IMR-90 (cell line): ENCODE data around the gene AZI2.

Experiments
- CEBPB ChIP-seq: IDR thresholded peaks from 2 replicates; pipeline ENCODE4 v1.6.1; 2012; ENCODE audit warnings: low read depth, low read length, improper control_type of control experiment
- CHD1 ChIP-seq: IDR thresholded peaks from 2 replicates; pipeline ENCODE4 v1.6.1; 2012; ENCODE audit warnings: low read depth, low read length, improper control_type of control experiment
- FOS ChIP-seq: fragments of 150-350 bp; IDR thresholded peaks from 2 replicates; pipeline ENCODE4 v1.6.1; 2016; ENCODE audit warnings: low read depth, low read length
- POLR2A ChIP-seq: IDR thresholded peaks from 2 replicates; pipeline ENCODE4 v1.6.1; 2012; ENCODE audit warnings: mild to moderate bottlenecking, low read depth, low read length
- RAD21 ChIP-seq: IDR thresholded peaks from 2 replicates; pipeline ENCODE4 v1.6.1; 2012; ENCODE audit warnings: low read length, improper control_type of control experiment
- TF ChIP-seq, protein P1 (sequence below): conservative IDR thresholded peaks from 2 replicates; pipeline ENCODE4 v1.5.1; 2012; ENCODE audit warnings: mild to moderate bottlenecking, low read depth, low read length, improper control_type of control experiment
- TF ChIP-seq, protein P2 (sequence below): fragments of 150-350 bp; IDR thresholded peaks from 2 replicates; pipeline ENCODE4 v1.6.1; 2016; ENCODE audit warnings: low read depth, mild to moderate bottlenecking, low read length, moderate library complexity, borderline replicate concordance

- TF ChIP-seq, protein P1, sequence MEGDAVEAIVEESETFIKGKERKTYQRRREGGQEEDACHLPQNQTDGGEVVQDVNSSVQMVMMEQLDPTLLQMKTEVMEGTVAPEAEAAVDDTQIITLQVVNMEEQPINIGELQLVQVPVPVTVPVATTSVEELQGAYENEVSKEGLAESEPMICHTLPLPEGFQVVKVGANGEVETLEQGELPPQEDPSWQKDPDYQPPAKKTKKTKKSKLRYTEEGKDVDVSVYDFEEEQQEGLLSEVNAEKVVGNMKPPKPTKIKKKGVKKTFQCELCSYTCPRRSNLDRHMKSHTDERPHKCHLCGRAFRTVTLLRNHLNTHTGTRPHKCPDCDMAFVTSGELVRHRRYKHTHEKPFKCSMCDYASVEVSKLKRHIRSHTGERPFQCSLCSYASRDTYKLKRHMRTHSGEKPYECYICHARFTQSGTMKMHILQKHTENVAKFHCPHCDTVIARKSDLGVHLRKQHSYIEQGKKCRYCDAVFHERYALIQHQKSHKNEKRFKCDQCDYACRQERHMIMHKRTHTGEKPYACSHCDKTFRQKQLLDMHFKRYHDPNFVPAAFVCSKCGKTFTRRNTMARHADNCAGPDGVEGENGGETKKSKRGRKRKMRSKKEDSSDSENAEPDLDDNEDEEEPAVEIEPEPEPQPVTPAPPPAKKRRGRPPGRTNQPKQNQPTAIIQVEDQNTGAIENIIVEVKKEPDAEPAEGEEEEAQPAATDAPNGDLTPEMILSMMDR: no peak
- TF ChIP-seq CEBPB (no peak), POLR2A (no peak), RAD21 (no peak), FOS (no peak), CHD1 (no peak)
- TF ChIP-seq, protein P2, sequence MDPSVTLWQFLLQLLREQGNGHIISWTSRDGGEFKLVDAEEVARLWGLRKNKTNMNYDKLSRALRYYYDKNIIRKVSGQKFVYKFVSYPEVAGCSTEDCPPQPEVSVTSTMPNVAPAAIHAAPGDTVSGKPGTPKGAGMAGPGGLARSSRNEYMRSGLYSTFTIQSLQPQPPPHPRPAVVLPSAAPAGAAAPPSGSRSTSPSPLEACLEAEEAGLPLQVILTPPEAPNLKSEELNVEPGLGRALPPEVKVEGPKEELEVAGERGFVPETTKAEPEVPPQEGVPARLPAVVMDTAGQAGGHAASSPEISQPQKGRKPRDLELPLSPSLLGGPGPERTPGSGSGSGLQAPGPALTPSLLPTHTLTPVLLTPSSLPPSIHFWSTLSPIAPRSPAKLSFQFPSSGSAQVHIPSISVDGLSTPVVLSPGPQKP: no peak
Observed at GRCh38 chr3:28301688-28302087, 46.9 kb downstream of the AZI2 start.
